ENCODE data around the gene YES1. TPM values are rescaled to one million over a fixed set of nuclear protein-coding genes. Genes with fewer than 3 reads are reported as not detected.
A peak's percentile ranks its signal among the peaks of the same experiment; 100 is the strongest.
"Not testable (repeated sequence)": the region's sequence is repeated elsewhere in the genome, so short reads cannot be mapped to it uniquely, and the experiment has no call there.

The YES1 gene
- total and polyA plus RNA-seq, 5 donors = 9.2 to 25.9 (median 25.0) TPM

DNA sequence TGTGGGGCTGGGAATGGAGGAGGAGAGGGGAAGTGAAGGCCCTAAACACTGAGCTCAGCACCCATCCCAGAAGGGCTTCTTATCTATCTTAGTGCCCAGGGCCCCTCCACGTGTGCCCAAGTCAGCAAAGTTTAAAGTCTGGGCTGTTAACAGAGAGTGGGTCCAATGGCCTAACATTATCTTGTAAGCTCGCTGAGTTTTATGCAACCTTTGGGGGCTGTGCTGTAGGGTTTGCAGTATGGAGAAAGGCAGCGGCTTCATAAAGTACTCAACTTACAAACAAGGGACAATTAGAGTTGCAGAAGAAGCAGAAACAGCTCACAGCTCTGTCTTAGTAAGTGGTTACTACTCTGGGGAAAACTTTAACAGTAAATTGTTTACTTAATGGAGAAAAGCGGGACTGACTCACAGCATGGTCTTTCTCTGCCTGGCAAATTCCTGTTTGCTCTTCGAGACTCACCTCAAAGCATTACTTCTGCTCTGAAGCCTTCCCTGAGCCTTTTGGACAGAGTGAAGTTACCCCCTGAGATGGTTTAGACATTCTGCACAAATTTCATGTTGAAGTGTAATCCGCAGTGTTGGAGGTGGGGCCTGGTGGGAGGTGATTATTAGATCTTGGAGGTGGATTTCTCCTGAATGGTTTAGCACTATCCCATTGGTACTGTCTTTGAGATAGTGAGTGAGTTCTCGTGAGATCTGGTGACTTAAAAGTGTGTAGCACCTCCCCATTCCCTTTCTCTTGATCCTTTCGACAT lies 108.7 kb downstream of the YES1 start:
- DNase-seq (no peak), ATAC-seq (peak in 1 of 2 donors; percentile 22)
- no peak overlapping the region for H3K4me3 ChIP-seq (ENCODE audit: low read length)
- no peaks in the 10 kb centered on the region for H3K4me1 ChIP-seq (ENCODE audit: control insufficient read depth, insufficient read depth, low read length)
- no peaks in the 10 kb centered on the region for H3K27me3 ChIP-seq (ENCODE audit: control insufficient read depth, insufficient read depth)
- H3K9me3 ChIP-seq (ENCODE audit: control insufficient read depth, low read length) = no peaks in the 10 kb centered on the region
- WGBS = 80% methylated on average over 8 of the region's 8 CpGs
- intact Hi-C loops (cut with DNase I) = loop anchor here in 1 of 4 donors (10.0 kb wide), 1 partner anchor 79 kb away; no protein-coding TSS in a partner anchor
- no peak overlapping the region for H3K27ac ChIP-seq (ENCODE audit: low read length)

DNA sequence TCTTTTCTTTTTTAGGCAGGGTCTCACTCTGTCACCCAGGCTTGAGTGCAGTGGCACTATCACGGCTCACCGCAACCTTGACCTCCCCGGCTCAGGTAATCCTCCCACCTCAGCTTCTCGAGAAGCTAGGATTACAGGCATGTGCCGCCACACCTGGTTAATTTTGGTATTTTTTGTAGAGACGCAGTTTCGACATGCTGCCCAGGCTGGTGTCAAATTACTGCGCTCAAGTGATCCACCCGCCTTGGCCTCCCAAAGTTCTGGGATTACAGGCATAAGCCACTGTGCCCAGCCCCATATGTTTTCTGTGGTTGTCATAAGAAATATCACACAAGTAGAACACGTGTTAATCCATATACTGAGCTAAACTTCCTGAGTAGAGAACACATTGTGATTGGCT lies 114.2 kb downstream of the YES1 start:
- H3K9me3 ChIP-seq (ENCODE audit: control insufficient read depth, low read length) = no peaks in the 10 kb centered on the region
- WGBS = 81% methylated on average over 10 of the region's 10 CpGs
- no peak overlapping the region for H3K27ac ChIP-seq (ENCODE audit: low read length)
- intact Hi-C loops (cut with DNase I) = no loop called here
- H3K4me3 ChIP-seq (ENCODE audit: low read length) = no peak overlapping the region
- no peak for DNase-seq
- no peaks in the 10 kb centered on the region for H3K27me3 ChIP-seq (ENCODE audit: control insufficient read depth, insufficient read depth)
- ATAC-seq = no peak
- H3K4me1 ChIP-seq (ENCODE audit: control insufficient read depth, insufficient read depth, low read length) = no peaks in the 10 kb centered on the region

DNA sequence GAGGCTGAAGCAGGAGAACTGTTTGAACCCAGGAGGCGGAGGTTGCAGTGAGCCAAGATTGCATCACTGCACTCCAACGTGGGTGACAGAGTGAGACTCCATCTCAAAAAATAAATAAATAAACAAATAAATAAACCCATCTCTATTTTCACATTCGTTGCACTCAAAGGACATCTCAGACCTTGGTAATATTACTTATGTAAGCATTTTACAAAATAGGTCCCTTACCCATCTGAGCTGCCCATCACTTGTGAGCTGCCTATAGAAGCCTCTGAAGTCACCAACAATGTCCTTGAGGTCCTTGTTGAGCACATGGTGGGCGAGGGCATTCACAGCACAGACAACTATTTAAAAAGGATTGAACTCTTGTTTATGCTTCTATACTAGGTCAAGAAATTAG lies 115.0 kb downstream of the YES1 start:
- intact Hi-C loops (cut with DNase I) = no loop called here
- Histone ChIP-seq H3K9me3 (ENCODE audit: control insufficient read depth, low read length) (no peaks in the 10 kb centered on the region), H3K4me1 (ENCODE audit: control insufficient read depth, insufficient read depth, low read length) (no peaks in the 10 kb centered on the region), H3K27ac (ENCODE audit: low read length) (no peak overlapping the region), H3K27me3 (ENCODE audit: control insufficient read depth, insufficient read depth) (no peaks in the 10 kb centered on the region), H3K4me3 (ENCODE audit: low read length) (no peak overlapping the region)
- ATAC-seq (no peak), DNase-seq (no peak)
- 97% methylated on average over 4 of the region's 4 CpGs for WGBS

DNA sequence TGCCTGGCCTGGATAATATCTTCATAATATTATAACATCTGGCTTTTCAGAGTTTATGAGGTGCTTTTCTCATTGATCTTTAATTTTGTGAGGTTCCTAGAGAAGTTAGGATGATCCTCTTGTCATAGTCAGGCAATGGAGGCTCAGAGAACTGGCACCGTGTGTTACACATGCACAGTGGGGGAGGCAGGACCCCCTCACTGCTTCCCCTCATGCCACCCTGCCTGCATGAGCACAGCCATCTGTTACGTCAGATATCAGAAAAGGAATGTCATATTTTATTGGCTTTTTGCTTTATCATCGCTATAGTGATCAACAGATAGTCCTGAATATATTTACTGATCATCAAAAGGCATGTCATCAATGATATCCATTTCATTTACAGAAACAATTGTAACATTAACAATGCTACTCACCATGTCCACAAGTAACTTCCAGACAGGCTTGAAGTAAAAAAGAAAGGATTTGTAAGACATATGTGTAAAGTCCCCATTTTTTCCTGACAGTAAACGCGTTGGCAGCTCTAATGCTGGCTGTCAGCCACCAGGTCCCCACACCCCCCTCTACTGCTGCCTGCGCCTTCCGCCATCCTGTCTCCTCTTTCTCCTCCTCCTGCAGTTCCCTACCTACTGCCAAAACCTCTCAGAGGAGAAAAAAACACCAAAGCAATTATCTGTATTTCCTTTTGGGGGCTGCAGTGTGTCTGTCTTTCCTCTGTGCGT lies 118.4 kb downstream of the YES1 start:
- peak; percentile 51 to 56 for ATAC-seq
- 51% methylated on average over 8 of the region's 8 CpGs for WGBS
- no peak overlapping the region for H3K4me3 ChIP-seq (ENCODE audit: low read length)

DNA sequence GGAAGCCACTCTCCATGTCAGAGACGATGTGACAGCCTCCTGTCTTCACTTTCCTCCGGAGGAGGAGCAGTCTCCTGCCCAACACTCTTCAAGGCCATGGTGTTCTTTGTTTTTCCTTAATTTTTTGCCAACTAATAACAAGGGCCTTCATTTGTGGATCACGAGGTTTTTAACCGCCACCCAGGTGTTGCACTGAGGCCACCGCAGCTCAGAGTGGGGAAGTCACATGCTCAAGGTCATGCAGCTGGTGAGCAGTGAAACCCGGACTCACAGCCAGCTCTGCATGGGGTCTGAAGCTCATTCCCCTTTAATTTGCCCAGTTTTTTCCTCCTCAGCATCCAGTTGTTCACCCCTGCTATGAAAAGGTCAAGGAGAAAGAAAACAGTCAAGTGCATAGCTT lies 119.2 kb downstream of the YES1 start:
- Histone ChIP-seq H3K27me3 (ENCODE audit: control insufficient read depth, insufficient read depth) (no peaks in the 10 kb centered on the region), H3K4me1 (ENCODE audit: control insufficient read depth, insufficient read depth, low read length) (no peaks in the 10 kb centered on the region), H3K27ac (ENCODE audit: low read length) (peak overlapping the region; percentile 46), H3K4me3 (ENCODE audit: low read length) (no peak overlapping the region), H3K9me3 (ENCODE audit: control insufficient read depth, low read length) (no peaks in the 10 kb centered on the region)
- intact Hi-C loops (cut with DNase I) = no loop called here
- DNase-seq = no peak
- ATAC-seq = no peak
- 78% methylated on average over 6 of the region's 6 CpGs for WGBS

More for the DNA sequence above, 118.4 kb downstream of the YES1 start:
- Histone ChIP-seq H3K27me3 (ENCODE audit: control insufficient read depth, insufficient read depth) (no peaks in the 10 kb centered on the region), H3K4me1 (ENCODE audit: control insufficient read depth, insufficient read depth, low read length) (no peaks in the 10 kb centered on the region), H3K27ac (ENCODE audit: low read length) (no peak overlapping the region), H3K9me3 (ENCODE audit: control insufficient read depth, low read length) (no peaks in the 10 kb centered on the region)
- intact Hi-C loops (cut with DNase I) = no loop called here
- peak in 1 of 3 donors; percentile 64 for DNase-seq

DNA sequence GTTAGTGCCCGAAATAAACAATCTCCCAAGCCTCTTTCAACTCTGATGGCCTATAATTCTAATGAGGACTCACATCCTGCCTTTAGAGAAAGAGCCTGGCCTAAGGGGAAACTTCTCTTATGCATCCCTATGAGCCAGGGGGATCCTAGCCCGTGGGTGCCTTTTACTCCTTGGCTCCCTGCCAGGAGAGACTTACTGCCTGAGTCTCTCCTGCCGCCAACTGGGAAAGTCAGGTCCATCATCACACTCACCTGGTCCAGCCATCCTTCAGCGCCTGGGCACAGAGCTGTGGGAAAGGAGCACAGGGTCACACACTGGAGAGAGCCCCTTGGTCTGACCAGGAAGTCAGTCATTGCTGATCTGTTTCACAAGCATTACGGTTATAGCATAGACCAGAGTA lies 123.7 kb downstream of the YES1 start:
- no peaks in the 10 kb centered on the region for H3K9me3 ChIP-seq (ENCODE audit: control insufficient read depth, low read length)
- intact Hi-C loops (cut with DNase I) = no loop called here
- H3K27me3 ChIP-seq (ENCODE audit: control insufficient read depth, insufficient read depth) = no peaks in the 10 kb centered on the region
- 81% methylated on average over 5 of the region's 5 CpGs for whole genome bisulfite sequencing
- DNase-seq = no peak
- no peak overlapping the region for H3K4me3 ChIP-seq (ENCODE audit: low read length)
- no peak overlapping the region for H3K27ac ChIP-seq (ENCODE audit: low read length)
- no peak for ATAC-seq
- no peaks in the 10 kb centered on the region for H3K4me1 ChIP-seq (ENCODE audit: control insufficient read depth, insufficient read depth, low read length)

DNA sequence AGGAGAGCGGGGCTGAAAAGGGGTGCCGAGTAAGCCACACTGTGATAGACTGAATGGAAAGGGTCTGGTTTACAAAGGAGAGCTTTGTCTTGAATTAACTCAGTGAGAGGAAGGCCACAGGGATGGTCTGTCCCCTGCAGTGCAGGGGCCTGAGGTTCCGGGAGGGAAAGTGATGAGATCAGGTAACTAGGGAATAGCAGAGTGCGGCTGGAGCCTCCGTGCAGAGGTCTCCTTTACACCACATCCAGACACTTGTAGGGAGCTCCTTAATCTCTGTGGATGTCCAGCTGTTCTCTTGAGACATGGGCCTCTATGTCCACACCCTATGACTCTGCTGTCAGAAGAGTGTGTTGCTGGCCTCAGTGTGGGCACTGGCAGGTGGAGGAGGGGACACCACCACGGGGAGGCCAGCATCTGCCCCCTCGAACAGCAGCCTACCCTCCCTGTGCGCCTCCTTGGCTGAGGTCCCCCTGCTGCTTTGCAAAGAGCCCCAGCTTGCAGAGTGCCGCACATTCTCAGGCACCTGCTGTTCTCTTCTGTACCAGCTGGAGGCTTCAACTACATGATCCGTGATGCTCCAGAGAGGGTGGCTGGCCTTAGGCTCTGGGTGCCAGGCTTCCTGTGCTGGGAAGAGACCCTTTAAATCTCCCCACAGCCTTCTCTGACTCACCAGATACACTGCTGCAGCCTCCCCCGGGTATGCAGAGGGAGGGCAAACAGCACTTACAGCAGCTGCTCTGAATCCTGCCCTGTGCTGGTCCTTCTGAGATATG lies 125.5 kb downstream of the YES1 start:
- Histone ChIP-seq H3K4me1 (ENCODE audit: control insufficient read depth, insufficient read depth, low read length) (no peaks in the 10 kb centered on the region), H3K4me3 (ENCODE audit: low read length) (no peak overlapping the region), H3K9me3 (ENCODE audit: control insufficient read depth, low read length) (no peaks in the 10 kb centered on the region), H3K27ac (ENCODE audit: low read length) (no peak overlapping the region), H3K27me3 (ENCODE audit: control insufficient read depth, insufficient read depth) (no peaks in the 10 kb centered on the region)
- DNase-seq = peak in 1 of 3 donors; percentile 41
- peak; percentile 11 to 36 for ATAC-seq
- 80% methylated on average over 11 of the region's 11 CpGs for WGBS
- intact Hi-C loops (cut with DNase I) = no loop called here

DNA sequence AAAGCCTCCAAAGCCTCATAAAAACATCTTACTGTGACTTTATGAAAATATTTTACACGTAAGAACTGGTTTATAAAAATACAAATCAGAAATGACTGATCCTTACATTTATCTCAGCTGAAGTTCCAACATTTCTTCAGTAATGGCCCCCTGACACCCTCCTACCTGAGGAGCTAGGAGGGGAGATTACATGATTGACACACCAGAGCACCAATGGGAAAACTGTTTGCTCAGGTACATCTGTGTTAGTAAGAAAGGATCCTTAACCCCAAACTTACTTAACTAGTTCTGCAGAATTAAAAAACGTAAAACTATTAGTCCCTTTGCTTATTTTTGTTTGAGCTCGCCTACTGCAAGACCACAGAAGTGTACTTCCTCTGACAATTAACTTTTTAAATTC lies 126.6 kb downstream of the YES1 start:
- WGBS = 92% methylated on average over 3 of the region's 3 CpGs
- ATAC-seq = no peak
- intact Hi-C loops (cut with DNase I) = no loop called here
- no peak overlapping the region for H3K27ac ChIP-seq (ENCODE audit: low read length)
- no peak for DNase-seq
- no peaks in the 10 kb centered on the region for H3K27me3 ChIP-seq (ENCODE audit: control insufficient read depth, insufficient read depth)
- H3K4me3 ChIP-seq (ENCODE audit: low read length) = no peak overlapping the region
- no peaks in the 10 kb centered on the region for H3K9me3 ChIP-seq (ENCODE audit: control insufficient read depth, low read length)
- no peaks in the 10 kb centered on the region for H3K4me1 ChIP-seq (ENCODE audit: control insufficient read depth, insufficient read depth, low read length)

DNA sequence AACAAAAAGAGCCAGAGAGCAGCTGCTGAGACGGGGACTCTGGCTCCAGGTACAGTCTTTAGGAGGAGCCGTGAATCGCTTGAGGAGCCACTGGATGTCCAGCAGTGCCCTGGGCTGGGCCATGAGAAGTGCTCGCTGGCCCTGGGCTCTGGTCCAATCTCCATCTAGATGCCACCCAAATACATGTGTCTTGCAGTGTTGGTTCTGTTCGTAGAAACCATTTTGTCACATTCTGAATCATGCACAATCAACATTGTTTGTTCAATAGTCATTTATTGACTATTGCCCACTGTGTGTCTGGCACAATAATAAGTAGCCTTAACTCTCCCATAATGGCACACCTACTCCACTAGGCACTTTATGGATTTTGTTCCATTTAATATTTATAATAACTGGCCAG lies 128.5 kb downstream of the YES1 start:
- 86% methylated on average over 5 of the region's 5 CpGs for WGBS
- intact Hi-C loops (cut with DNase I) = no loop called here
- DNase-seq (no peak), ATAC-seq (no peak)
- H3K4me3 ChIP-seq (ENCODE audit: low read length) = no peak overlapping the region
- H3K4me1 ChIP-seq (ENCODE audit: control insufficient read depth, insufficient read depth, low read length) = no peaks in the 10 kb centered on the region
- no peaks in the 10 kb centered on the region for H3K27me3 ChIP-seq (ENCODE audit: control insufficient read depth, insufficient read depth)
- H3K27ac ChIP-seq (ENCODE audit: low read length) = no peak overlapping the region
- no peaks in the 10 kb centered on the region for H3K9me3 ChIP-seq (ENCODE audit: control insufficient read depth, low read length)

DNA sequence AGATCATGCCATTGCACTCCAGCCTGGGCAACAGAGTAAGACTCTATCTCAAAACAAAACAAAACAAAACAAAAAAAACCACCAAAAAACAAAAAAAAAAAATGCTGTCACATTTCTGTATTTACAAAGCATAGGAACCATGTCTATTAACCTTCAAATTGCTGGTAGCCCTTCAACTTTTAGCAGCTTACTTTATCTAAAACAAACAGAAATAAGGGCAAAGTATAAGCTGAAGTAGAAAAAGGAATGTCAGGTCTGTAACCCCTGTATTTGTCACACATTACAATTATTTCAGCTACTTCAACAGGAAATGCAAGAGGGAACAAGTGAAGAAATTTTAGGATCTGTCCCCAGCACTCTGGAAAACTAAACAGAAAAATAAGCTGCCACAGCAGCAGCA lies 129.2 kb downstream of the YES1 start:
- no peaks in the 10 kb centered on the region for H3K4me1 ChIP-seq (ENCODE audit: control insufficient read depth, insufficient read depth, low read length)
- intact Hi-C loops (cut with DNase I) = no loop called here
- no peaks in the 10 kb centered on the region for H3K27me3 ChIP-seq (ENCODE audit: control insufficient read depth, insufficient read depth)
- ATAC-seq = no peak
- DNase-seq = no peak
- H3K9me3 ChIP-seq (ENCODE audit: control insufficient read depth, low read length) = no peaks in the 10 kb centered on the region
- H3K4me3 ChIP-seq (ENCODE audit: low read length) = no peak overlapping the region
- H3K27ac ChIP-seq (ENCODE audit: low read length) = no peak overlapping the region

DNA sequence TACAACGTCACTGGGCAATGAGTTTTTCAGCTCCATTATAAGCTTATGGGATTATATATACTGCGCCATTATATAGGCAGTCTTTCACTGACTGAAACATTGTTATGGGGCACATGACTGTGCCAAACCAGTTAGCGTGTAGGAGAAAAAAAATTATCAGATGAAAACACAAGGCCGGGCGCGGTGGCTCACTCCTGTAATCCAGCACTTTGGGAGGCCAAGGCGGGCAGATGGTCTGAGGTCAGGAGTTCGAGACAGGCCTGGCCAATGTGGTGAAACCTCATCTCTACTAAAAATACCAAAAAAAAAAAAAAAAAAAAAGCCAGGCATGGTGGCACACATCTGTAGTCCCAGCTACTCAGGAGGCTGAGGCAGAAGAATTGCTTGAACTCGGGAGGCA lies 129.6 kb downstream of the YES1 start:
- DNase-seq; H3K27ac ChIP-seq (ENCODE audit: low read length); ATAC-seq; H3K27me3 ChIP-seq (ENCODE audit: control insufficient read depth, insufficient read depth); H3K4me3 ChIP-seq (ENCODE audit: low read length); intact Hi-C loops (cut with DNase I); H3K4me1 ChIP-seq (ENCODE audit: control insufficient read depth, insufficient read depth, low read length); H3K9me3 ChIP-seq (ENCODE audit: control insufficient read depth, low read length): not testable (repeated sequence)
- 93% methylated on average over 9 of the region's 9 CpGs for whole genome bisulfite sequencing
